Esophagus muscularis mucosa (tissue), 3 donors: ENCODE data around the gene ARL2BP.

ENCODE experiments used
- POLR2A ChIP-seq: fragments of 450-650 bp; IDR thresholded peaks from one replicate; pipeline ENCODE4 v1.6.1; 2017; ENCODE audit warnings: antibody characterized with exemption, moderate library complexity, mild to moderate bottlenecking, low read depth
- POLR2AphosphoS5 ChIP-seq, 2 donors: sonication (generic); formaldehyde crosslinking; IDR thresholded peaks; one replicate each; pipeline ENCODE4 v1.6.1; 2017; ENCODE audit warnings: antibody characterized with exemption in 2 of 2
- TF ChIP-seq, protein P1 (sequence below), 3 experiments: fragments of 200-600 bp in 2 of 3; fragments of 450-650 bp in 1 of 3; sonication (generic) in 2 of 3; IDR thresholded peaks; one replicate each; pipeline ENCODE4 v1.5.1; 2017 to 2019; ENCODE audit warnings: antibody characterized with exemption in 3 of 3, mild to moderate bottlenecking in 2 of 3, moderate library complexity in 1 of 3

- TF ChIP-seq, protein P1, sequence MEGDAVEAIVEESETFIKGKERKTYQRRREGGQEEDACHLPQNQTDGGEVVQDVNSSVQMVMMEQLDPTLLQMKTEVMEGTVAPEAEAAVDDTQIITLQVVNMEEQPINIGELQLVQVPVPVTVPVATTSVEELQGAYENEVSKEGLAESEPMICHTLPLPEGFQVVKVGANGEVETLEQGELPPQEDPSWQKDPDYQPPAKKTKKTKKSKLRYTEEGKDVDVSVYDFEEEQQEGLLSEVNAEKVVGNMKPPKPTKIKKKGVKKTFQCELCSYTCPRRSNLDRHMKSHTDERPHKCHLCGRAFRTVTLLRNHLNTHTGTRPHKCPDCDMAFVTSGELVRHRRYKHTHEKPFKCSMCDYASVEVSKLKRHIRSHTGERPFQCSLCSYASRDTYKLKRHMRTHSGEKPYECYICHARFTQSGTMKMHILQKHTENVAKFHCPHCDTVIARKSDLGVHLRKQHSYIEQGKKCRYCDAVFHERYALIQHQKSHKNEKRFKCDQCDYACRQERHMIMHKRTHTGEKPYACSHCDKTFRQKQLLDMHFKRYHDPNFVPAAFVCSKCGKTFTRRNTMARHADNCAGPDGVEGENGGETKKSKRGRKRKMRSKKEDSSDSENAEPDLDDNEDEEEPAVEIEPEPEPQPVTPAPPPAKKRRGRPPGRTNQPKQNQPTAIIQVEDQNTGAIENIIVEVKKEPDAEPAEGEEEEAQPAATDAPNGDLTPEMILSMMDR (IDR thresholded peaks at IDR 0.05): no peak
- no peak for TF ChIP-seq POLR2A
- no peak for TF ChIP-seq POLR2AphosphoS5 (IDR thresholded peaks at IDR 0.05)
Observed at GRCh38 chr16:57223057-57223456, 22.0 kb upstream of the ARL2BP start.
